GM23338 (cell line): Measurements from ENCODE around the gene S100B. TPM values are rescaled to one million over a fixed set of nuclear protein-coding genes. Genes with fewer than 3 reads are reported as not detected.

Experiments used
- ATAC-seq: fragments of 200-7000 bp; cut with Tn5 transposase; 3 replicates; pipeline ENCODE4 v1.9.1; 2020
- DNase-seq: peaks from one replicate; pipeline ENCODE4 v3.0.0-alpha.2; 2015; ENCODE audit warnings: low spot score
- H2AFZ ChIP-seq: fragments of 200-600 bp; sonication (generic); 2 replicates; pipeline ENCODE4 v1.8.0; 2016; ENCODE audit warnings: antibody characterized with exemption, mild to moderate bottlenecking, moderate library complexity
- H3F3A ChIP-seq: fragments of 200-600 bp; sonication (generic); replicated peaks from 2 replicates; pipeline ENCODE4 v1.8.0; 2017; ENCODE audit warnings: antibody characterized with exemption, mixed run types, low read depth
- H3K27ac ChIP-seq: fragments of 200-600 bp; sonication (generic); 2 replicates; pipeline ENCODE4 v1.6.1; 2016; ENCODE audit warnings: low read depth
- H3K27me3 ChIP-seq: fragments of 200-600 bp; sonication (generic); 2 replicates; pipeline ENCODE4 v1.8.0; 2016; ENCODE audit warnings: mild to moderate bottlenecking, mixed run types, moderate library complexity; ENCODE audit not compliant: insufficient read depth
- H3K36me3 ChIP-seq: fragments of 200-600 bp; sonication (generic); 2 replicates; pipeline ENCODE4 v1.8.0; 2016; ENCODE audit warnings: mild to moderate bottlenecking; ENCODE audit not compliant: insufficient read depth
- H3K4me1 ChIP-seq: fragments of 200-600 bp; sonication (generic); 2 replicates; pipeline ENCODE4 v1.8.0; 2016; ENCODE audit warnings: mild to moderate bottlenecking, moderate library complexity; ENCODE audit not compliant: insufficient read depth
- H3K4me2 ChIP-seq: fragments of 200-600 bp; sonication (generic); 2 replicates; pipeline ENCODE4 v1.7.1; 2017; ENCODE audit warnings: mixed run types
- H3K4me3 ChIP-seq: fragments of 200-600 bp; sonication (generic); 2 replicates; pipeline ENCODE4 v1.6.1; 2016; ENCODE audit warnings: mixed run types
- H3K79me2 ChIP-seq: fragments of 200-600 bp; sonication (generic); replicated peaks from 2 replicates; pipeline ENCODE4 v1.8.0; 2017; ENCODE audit warnings: mild to moderate bottlenecking; ENCODE audit not compliant: insufficient read depth
- H3K9me2 ChIP-seq: fragments of 200-600 bp; sonication (generic); 2 replicates; pipeline ENCODE4 v1.8.0; 2017; ENCODE audit not compliant: insufficient read depth
- H4K20me1 ChIP-seq: fragments of 200-600 bp; sonication (generic); replicated peaks from 2 replicates; pipeline ENCODE4 v1.8.0; 2017; ENCODE audit warnings: mild to moderate bottlenecking; ENCODE audit not compliant: insufficient read depth
- H3K27ac Mint-ChIP-seq: 2 replicates; pipeline ENCODE4 v1.8.0; 2020; ENCODE audit warnings: inconsistent platforms, mild to moderate bottlenecking, moderate library complexity, mixed read lengths
- H3K27me3 Mint-ChIP-seq: 3 replicates; pipeline ENCODE4 v1.8.0; 2022; ENCODE audit warnings: low read depth, mild to moderate bottlenecking, moderate library complexity, mixed read lengths, inconsistent platforms; ENCODE audit not compliant: insufficient read depth, poor library complexity
- H3K36me3 Mint-ChIP-seq: 3 replicates; pipeline ENCODE4 v1.8.0; 2021; ENCODE audit warnings: low read depth, mild to moderate bottlenecking, inconsistent platforms, moderate library complexity, mixed read lengths
- H3K4me1 Mint-ChIP-seq: 3 replicates; pipeline ENCODE4 v1.8.0; 2020; ENCODE audit warnings: mild to moderate bottlenecking, inconsistent platforms, mixed read lengths
- H3K4me3 Mint-ChIP-seq: 3 replicates; pipeline ENCODE4 v1.8.0; 2021; ENCODE audit warnings: moderate library complexity, mild to moderate bottlenecking, inconsistent platforms, mixed read lengths
- H3K9me3 Mint-ChIP-seq: 3 replicates; pipeline ENCODE4 v1.8.0; 2020; ENCODE audit warnings: moderate library complexity, mild to moderate bottlenecking, inconsistent platforms, mixed read lengths
- CREB1 ChIP-seq: fragments of 250-450 bp; sonication (Bioruptor Pico); IDR thresholded peaks from 2 replicates; pipeline ENCODE4 v1.5.0; 2020; ENCODE audit warnings: low read depth, mild to moderate bottlenecking, moderate library complexity
- ETS1 ChIP-seq: IDR thresholded peaks from 2 replicates; pipeline ENCODE4 v1.6.1; 2016; ENCODE audit warnings: antibody characterized with exemption
- EZH2 ChIP-seq: fragments of 200-600 bp; sonication (generic); IDR thresholded peaks from one replicate; pipeline ENCODE4 v1.8.0; 2017; ENCODE audit warnings: antibody characterized with exemption, mild to moderate bottlenecking, low read depth; ENCODE audit not compliant: unreplicated experiment
- JUNB ChIP-seq: IDR thresholded peaks from one replicate; pipeline ENCODE4 v1.6.1; 2016; ENCODE audit warnings: antibody characterized with exemption; ENCODE audit not compliant: unreplicated experiment
- NANOG ChIP-seq: IDR thresholded peaks from 2 replicates; pipeline ENCODE4 v1.6.1; 2016; ENCODE audit warnings: antibody characterized with exemption, borderline replicate concordance
- POLR2AphosphoS5 ChIP-seq: IDR thresholded peaks from 2 replicates; pipeline ENCODE4 v1.6.1; 2016; ENCODE audit warnings: antibody characterized with exemption, low read depth
- REST ChIP-seq: IDR thresholded peaks from one replicate; pipeline ENCODE4 v1.6.1; 2018; ENCODE audit warnings: antibody characterized with exemption; ENCODE audit not compliant: unreplicated experiment
- STAT1 ChIP-seq: IDR thresholded peaks from one replicate; pipeline ENCODE4 v1.6.1; 2016; ENCODE audit warnings: antibody characterized with exemption; ENCODE audit not compliant: unreplicated experiment
- ZNF114 ChIP-seq: fragments of 250-450 bp; sonication (Bioruptor Pico); IDR thresholded peaks from 2 replicates; pipeline ENCODE4 v1.5.0; 2020; ENCODE audit warnings: mild to moderate bottlenecking, moderate library complexity
- ZNF331 ChIP-seq: fragments of 250-450 bp; sonication (Bioruptor Pico); IDR thresholded peaks from 2 replicates; pipeline ENCODE4 v1.5.0; 2020; ENCODE audit warnings: low read depth, mild to moderate bottlenecking, moderate library complexity
- ZNF462 ChIP-seq: fragments of 250-450 bp; sonication (Bioruptor Pico); IDR thresholded peaks from 2 replicates; pipeline ENCODE4 v1.5.0; 2020; ENCODE audit warnings: mild to moderate bottlenecking, moderate library complexity
- polyA plus RNA-seq: library from polyadenylated mRNA; unstranded; fragments of >200 nt; fragmentation: Nextera tagmentation; extraction: Ambion mirVana; gene quantifications from 2 replicates; pipeline ENCODE4 v1.2.1, GENCODE V29; 2016
- total RNA-seq: library from RNA; depleted of rRNA; stranded (reverse); fragments of >200 nt; shearing (Covaris generic); gene quantifications from 2 replicates; pipeline ENCODE4 v1.2.3, GENCODE V29; 2014

Gene S100B
- total and polyA plus RNA-seq, 2 experiments from 2014 or later = 0.97 to 1.5 TPM

- no peak for TF ChIP-seq EZH2
- TF ChIP-seq REST = no peak
- TF ChIP-seq POLR2AphosphoS5 = no peak
- TF ChIP-seq ETS1 = no peak
- no peak for TF ChIP-seq JUNB
Observed at GRCh38 chr21:46564391-46564790, 40.5 kb downstream of the S100B start (continued).

GRCh38 chr21:46562964-46563607, 41.8 kb downstream of the S100B start:
- no peak for ATAC-seq
- peaks cover 24% of the 10 kb centered on the region for H3K36me3 Mint-ChIP-seq
- H3K4me3 Mint-ChIP-seq = no peak overlapping the region
- H3K4me2 ChIP-seq = no peak overlapping the region
- H3K27ac ChIP-seq = no peak overlapping the region
- H3K79me2 ChIP-seq = no peaks in the 10 kb centered on the region
- DNase-seq = no peak
- peaks cover 7% of the 10 kb centered on the region for H3K27me3 Mint-ChIP-seq
- H2AFZ ChIP-seq = no peak overlapping the region
- no peaks in the 10 kb centered on the region for H3K9me2 ChIP-seq
- H3K36me3 ChIP-seq = no peaks in the 10 kb centered on the region; the same call in 1 of the 2 replicates
- H3K4me3 ChIP-seq = no peak overlapping the region
- H3F3A ChIP-seq = no peaks in the 10 kb centered on the region
- no peak overlapping the region for H3K27ac Mint-ChIP-seq
- no peaks in the 10 kb centered on the region; the same call in 2 of the 3 replicates for H3K4me1 Mint-ChIP-seq
- no peaks in the 10 kb centered on the region; the same call in 1 of the 2 replicates for H4K20me1 ChIP-seq
- no peaks in the 10 kb centered on the region for H3K27me3 ChIP-seq
- TF ChIP-seq NANOG = no peak
- no peak for TF ChIP-seq EZH2
- no peak for TF ChIP-seq JUNB
- TF ChIP-seq ZNF462 (CRISPR knock-in tag) = no peak
- no peak for TF ChIP-seq ZNF114
- no peak for TF ChIP-seq STAT1
- no peak for TF ChIP-seq ZNF331 (CRISPR knock-in tag)
- no peak for TF ChIP-seq CREB1 (CRISPR knock-in tag)
- no peak for TF ChIP-seq ETS1
- no peaks in the 10 kb centered on the region for H3K9me3 Mint-ChIP-seq
- H3K4me1 ChIP-seq = no peaks in the 10 kb centered on the region
